Measurements from ENCODE around the gene ARHGEF6.

DNA sequence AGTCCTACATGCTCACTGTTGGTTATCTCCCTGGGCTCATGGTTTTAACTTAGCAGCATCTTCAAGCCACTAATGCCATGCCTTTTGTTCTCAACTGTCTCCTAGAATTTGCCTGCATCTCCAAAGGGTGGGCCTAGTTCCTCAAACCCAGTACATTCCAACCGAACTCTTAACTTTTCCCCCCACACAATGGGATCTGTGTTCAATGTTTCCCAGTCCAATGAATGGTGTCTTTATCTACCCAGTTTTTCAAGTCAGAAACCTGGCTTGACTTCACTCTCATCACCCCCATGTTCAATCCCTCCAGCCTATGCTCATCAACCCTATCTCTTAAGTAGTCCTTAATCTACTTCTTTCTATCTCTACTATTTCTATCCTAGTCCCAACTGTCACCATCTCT is 119.8 kb downstream of the ARHGEF6 start:
- TF ChIP-seq, protein P1, sequence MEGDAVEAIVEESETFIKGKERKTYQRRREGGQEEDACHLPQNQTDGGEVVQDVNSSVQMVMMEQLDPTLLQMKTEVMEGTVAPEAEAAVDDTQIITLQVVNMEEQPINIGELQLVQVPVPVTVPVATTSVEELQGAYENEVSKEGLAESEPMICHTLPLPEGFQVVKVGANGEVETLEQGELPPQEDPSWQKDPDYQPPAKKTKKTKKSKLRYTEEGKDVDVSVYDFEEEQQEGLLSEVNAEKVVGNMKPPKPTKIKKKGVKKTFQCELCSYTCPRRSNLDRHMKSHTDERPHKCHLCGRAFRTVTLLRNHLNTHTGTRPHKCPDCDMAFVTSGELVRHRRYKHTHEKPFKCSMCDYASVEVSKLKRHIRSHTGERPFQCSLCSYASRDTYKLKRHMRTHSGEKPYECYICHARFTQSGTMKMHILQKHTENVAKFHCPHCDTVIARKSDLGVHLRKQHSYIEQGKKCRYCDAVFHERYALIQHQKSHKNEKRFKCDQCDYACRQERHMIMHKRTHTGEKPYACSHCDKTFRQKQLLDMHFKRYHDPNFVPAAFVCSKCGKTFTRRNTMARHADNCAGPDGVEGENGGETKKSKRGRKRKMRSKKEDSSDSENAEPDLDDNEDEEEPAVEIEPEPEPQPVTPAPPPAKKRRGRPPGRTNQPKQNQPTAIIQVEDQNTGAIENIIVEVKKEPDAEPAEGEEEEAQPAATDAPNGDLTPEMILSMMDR (IDR thresholded peaks at IDR 0.05; ENCODE audit: low read depth, low read length): no peak
- TF ChIP-seq POLR2A (IDR thresholded peaks at IDR 0.05; ENCODE audit: extremely low read depth, insufficient read length): no peak
